HG02981 (cell line): ENCODE data around the gene SURF6.

Experiments
- ATAC-seq: cut with Tn5 transposase; IDR thresholded peaks from one replicate; pipeline ENCODE4 v1.9.1; 2021; ENCODE audit warnings: mild to moderate bottlenecking, moderate library complexity; ENCODE audit not compliant: unreplicated experiment

SURF6 gene

DNA sequence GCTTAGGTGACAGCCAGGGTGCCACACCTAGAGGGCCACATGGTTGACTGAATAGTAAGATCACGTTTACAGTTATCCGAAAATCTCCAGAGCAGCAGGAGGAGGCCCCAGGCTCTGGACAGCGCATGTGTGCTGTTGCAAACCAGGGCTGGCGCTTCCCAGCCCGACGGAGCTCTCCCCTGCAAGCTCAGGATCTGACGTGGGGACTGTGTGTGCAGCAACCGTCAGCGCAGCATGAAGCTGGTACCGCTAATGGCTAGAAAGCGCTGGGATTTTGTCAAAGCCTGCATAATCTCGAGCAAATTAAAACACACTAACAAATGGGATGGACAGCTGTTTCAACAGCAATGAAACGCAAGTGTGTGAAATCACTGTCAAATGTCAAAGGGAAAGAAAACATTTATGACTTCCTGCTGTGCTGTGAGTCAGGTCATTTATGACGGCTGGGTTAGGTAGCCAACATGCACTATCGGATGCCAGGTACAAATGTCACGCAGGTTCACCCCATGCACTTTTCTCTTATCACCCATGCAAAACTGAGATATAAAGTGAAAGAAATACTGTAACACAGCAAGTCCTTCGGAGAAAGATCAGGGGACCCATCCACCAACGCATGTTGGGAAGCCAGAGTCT is 32.4 kb upstream of the SURF6 start:
- no peak for ATAC-seq

- ATAC-seq = no peak
These were observed 31.8 kb upstream of the SURF6 start for GRCh38 chr9:133367778-133368177.

- no peak for ATAC-seq
These were observed 31.2 kb upstream of the SURF6 start for GRCh38 chr9:133367221-133367620.

GRCh38 chr9:133366435-133366834 is 30.4 kb upstream of the SURF6 start:
- no peak for ATAC-seq

DNA sequence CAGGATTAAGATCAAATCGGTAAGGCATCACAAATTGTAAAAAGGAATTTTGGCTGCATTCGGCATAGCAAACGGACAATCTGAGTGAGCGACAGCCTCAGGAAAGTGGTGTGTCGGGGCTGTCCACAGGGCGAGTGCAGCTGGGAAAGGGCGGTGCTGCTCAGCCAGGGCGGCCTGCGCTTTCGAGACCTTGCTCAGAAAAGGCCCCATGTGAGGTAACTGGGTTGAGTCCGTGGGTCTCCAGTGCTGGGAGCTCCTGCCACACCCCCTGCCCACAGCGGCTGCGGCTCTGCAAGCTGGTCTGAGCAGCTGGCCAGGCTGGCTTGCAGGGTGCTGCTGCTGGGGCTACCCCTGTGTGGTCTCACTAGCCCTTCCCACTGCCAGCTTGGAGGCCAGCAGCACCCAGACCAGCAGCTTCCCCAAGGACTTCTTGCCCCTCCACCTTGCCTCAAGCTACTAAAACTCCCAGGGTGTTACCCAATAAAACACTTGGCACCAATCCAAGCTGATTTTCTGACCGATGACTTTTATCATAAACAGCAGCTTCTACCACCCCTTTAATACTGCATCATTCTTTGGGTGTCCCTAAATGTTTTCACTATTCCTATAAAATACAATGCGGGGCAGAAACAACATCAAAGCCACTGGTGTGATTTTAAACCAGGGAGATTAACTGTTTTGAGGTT is 26.5 kb upstream of the SURF6 start:
- no peak for ATAC-seq

DNA sequence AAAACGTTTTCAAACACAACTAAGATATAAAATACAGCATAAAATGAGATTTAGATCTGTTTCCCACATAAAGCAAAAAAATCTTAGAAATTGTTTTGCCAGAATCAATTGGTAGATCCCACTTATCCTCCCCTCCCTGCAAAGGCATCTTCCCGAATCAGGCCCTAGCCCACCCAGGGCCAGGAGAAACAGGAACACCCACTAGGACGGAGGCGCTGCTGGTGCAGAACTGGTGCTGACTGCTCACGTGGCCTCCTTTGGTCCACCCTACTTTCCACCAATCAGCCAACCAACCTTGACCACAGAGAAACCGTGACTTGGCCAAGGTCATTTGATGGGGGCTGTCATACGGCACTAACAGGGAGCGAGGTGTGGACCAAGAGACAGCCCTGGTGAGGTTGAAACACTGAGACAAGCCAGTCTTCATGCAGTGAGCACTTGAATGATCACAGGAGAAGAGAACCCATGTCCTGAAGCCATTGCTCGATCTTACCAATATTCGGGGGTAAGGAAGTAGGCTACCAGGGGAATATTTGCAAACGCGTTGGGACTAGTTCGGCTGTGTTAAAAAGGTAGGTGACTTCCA is 25.6 kb upstream of the SURF6 start:
- no peak for ATAC-seq

DNA sequence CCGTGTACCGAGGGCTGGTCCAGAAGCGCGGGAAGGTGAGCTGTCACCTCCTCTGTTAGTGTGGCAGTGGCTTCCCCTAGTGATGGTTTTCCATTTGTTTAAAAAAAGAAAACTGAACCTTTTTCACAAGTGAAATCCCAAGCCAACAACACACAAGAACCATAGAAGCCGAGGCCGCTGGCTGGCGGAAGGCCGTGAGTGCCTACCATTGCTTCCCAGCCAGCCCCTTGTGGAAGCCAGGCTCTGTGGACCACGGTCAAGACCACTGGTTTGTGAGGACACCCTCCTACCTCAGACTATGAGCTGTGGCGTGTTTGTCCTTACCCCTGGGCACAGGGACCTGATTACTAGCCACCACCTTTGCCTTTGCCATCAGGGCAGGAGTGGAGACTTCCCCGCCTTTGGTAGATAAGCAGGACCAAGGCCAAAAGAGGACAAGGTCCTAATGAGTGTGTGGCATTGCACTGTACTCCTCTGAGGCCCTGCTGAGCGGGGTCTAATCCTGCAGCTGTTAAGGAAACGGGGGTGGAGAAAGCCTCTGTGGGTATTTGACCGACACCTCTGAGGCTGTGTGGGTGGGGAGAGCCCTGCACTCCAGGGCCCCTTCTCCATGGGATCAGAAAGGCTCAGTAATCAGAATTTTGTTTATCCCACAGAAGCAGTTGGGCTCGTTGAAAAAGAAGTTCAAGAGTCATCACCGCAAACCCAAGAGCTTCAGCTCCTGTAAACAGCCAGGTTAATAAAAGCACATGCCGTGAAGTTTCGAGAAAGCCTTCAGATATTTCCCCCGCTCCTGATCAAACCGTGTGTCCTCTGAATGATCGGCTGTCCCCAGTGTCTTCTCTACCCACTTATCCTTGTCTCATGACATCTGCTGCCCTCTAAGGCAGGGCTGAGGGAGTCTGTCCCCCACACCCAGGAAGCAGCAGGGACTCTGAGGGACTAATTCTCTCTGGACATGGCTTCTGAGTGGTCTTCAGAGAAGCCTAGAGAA is 24.7 kb upstream of the SURF6 start:
- no peak for ATAC-seq

DNA sequence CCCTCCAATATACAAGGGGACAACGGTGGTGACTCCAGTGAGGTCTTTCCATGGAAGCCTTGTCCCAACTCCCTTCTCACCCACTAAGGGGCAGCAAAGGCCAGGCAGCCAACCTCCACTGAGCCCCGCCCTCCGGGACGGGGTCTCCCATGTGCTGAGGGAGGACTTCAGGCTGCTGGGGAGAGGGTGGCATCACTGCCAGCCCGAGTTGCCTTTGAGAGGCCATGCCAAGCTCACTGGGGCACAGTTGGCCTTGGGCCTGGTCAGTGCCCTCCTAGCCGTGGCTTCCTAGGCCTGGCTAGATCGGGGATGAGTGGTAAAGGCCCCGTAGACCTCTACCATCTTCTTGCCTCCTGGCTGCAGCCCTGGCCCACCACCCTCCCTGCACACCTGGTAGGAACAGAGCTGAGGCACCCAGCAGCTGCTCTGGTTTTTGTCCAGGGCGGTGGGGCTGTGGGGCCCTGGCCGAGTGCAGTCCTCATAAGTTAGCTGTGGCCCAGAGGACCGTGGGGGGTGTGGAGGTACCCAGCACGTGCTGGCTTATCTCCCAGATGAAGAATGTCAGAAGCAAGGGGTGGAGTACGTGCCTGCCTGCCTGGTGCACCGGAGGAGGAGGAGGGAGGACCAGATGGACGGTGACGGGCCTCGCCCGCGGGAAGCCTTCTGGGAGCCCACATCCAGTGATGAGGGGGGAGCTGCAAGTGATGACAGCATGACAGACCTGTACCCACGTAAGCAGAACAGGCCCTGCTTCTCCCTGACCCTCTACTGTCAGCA is 23.6 kb upstream of the SURF6 start:
- ATAC-seq = no peak

DNA sequence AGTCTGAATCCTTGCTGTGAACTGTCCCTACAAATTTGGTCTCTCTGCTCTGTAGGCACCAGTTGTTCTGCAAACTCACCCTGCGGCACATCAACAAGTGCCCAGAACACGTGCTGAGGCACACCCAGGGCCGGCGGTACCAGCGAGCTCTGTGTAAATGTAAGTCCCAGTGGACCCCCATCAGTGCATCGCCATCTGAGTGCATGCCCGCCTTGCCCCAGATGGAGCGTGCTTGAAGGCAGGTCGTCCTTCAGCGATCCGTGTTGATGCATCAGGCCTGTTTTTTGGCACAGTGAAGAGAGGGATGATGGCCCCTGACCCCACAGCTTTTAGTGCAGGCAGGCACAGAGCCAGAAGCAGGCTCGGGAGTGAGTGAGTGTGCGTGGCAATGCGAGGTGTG is 21.7 kb upstream of the SURF6 start:
- no peak for ATAC-seq

DNA sequence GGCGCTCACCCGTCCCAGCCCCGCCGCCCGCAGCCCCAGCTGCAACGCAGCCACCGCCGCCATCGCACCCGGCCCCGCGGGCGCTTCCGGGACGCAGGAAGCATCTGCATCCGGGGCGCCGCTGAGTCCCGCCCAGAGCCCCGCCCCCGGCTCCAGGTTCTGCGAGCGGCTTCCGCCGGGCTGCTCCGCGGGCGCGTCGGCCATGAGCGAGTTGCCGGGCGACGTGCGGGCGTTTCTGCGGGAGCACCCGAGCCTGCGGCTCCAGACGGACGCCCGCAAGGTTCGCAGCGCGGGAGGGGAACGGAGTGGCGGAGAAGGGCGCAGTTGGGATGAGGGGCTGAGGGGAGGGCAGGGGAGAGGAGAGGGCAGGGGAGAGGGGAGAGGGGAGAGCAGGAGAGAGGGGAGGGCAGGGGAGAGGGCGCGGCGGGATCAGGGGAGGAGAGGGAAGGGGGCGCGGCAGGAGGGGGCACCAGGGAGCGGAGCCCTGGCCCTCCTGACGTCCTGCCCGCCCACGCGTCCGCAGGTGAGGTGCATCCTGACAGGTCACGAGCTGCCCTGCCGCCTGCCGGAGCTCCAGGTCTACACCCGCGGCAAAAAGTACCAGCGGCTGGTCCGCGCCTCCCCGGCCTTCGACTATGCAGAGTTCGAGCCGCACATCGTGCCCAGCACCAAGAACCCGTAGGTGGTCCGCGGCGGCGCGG is 20.6 kb upstream of the SURF6 start, which contains the start of the genes SURF1 and SURF2:
TSS of gene SURF1 (minus strand) at position 97 of the 701 bp plus-strand sequence. CDS start at position 63, 34 bp downstream.
TSS of gene SURF2 (plus strand) at position 160 of the 701 bp plus-strand sequence. CDS start at position 203, 43 bp downstream.
- peak; percentile 73 for ATAC-seq

- ATAC-seq = peak; percentile 32
These were observed 19.9 kb upstream of the SURF6 start for GRCh38 chr9:133355881-133356357.

- ATAC-seq = no peak
These were observed 18.8 kb upstream of the SURF6 start for GRCh38 chr9:133354766-133355165.

- no peak for ATAC-seq
These were observed 17.6 kb upstream of the SURF6 start for GRCh38 chr9:133353548-133353947.

- no peak for ATAC-seq
These were observed 16.8 kb upstream of the SURF6 start for GRCh38 chr9:133352635-133353340.

- ATAC-seq = no peak
These were observed 16.1 kb upstream of the SURF6 start for GRCh38 chr9:133351908-133352634.

DNA sequence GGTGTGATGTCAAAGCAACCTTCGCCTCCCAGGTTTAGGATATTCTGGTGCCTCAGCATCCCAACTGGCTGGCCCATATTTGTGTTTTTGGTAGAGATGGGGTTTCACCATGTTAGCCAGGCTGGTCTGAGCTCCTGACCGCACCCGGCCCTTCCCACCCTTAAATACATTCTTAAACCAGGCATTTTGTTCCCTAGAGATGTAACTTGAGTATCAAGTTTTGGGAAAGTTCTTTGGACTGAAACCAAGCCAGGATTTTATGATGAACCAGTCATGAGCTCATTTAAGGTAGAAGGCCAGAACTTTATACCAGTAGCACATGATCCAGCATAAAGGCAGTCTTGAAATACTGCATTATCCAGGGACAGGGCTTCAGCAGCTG is 15.5 kb upstream of the SURF6 start:
- no peak for ATAC-seq

DNA sequence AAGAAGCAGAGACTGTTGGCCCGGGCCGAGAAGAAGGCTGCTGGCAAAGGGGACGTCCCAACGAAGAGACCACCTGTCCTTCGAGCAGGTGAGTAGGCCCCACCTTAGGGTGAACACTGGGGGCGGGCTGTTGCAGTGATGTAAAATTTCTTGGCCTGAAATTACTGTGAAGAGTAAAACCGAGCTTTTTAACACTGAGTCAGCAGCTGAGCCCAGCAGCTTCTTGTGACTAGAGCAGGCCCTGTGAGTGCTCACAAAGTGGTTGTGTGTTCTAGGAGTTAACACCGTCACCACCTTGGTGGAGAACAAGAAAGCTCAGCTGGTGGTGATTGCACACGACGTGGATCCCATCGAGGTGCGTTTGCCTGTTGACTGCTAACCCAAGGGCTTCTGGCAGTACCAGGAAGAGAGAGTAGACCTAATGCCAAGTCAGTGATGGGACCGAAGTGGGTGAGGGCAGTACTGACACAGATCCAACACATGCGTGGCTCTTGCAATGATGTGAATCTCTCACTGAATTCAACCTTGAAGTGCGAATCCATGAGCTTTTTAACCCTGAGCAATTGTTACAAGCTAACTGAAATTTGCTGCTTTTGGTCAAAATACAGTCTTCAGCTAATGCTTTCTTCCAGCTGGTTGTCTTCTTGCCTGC is 14.1 kb upstream of the SURF6 start:
- no peak for ATAC-seq
